GM21526 (cell line): ENCODE measurements around the gene PRRX1.
A peak's percentile ranks its signal among the peaks of the same experiment; 100 is the strongest.

Experiments used
- ATAC-seq: cut with Tn5 transposase; IDR thresholded peaks from one replicate; pipeline ENCODE4 v1.9.1; 2021; ENCODE audit warnings: moderate library complexity; ENCODE audit not compliant: unreplicated experiment, low FRiP score

Gene PRRX1

GRCh38 chr1:170663404-170664092, 383 bp upstream of the PRRX1 start:
- ATAC-seq = no peak

- ATAC-seq = no peak
Observed at GRCh38 chr1:170664828-170665612, 1.1 kb downstream of the PRRX1 start.

- ATAC-seq = no peak
Observed at GRCh38 chr1:170665629-170666028, 1.7 kb downstream of the PRRX1 start.

GRCh38 chr1:170666541-170667254, 2.8 kb downstream of the PRRX1 start:
- ATAC-seq = no peak

- no peak for ATAC-seq
Observed at GRCh38 chr1:170668209-170669106, 4.5 kb downstream of the PRRX1 start.

- ATAC-seq = no peak
Observed at GRCh38 chr1:170669107-170669445, 5.1 kb downstream of the PRRX1 start.

- no peak for ATAC-seq
Observed at GRCh38 chr1:170669586-170670530, 5.9 kb downstream of the PRRX1 start.

GRCh38 chr1:170670802-170671628, 7.1 kb downstream of the PRRX1 start:
- peak; percentile 60 for ATAC-seq

- no peak for ATAC-seq
Observed at GRCh38 chr1:170671629-170671963, 7.7 kb downstream of the PRRX1 start.

GRCh38 chr1:170672316-170672715, 8.4 kb downstream of the PRRX1 start:
- ATAC-seq = no peak

- ATAC-seq = no peak
Observed at GRCh38 chr1:170674239-170674638, 10.3 kb downstream of the PRRX1 start.

GRCh38 chr1:170674986-170675385, 11.1 kb downstream of the PRRX1 start:
- no peak for ATAC-seq

GRCh38 chr1:170675865-170676264, 11.9 kb downstream of the PRRX1 start:
- ATAC-seq = no peak

- ATAC-seq = no peak
Observed at GRCh38 chr1:170676628-170677027, 12.7 kb downstream of the PRRX1 start.

GRCh38 chr1:170678027-170678600, 14.2 kb downstream of the PRRX1 start:
- ATAC-seq = no peak

GRCh38 chr1:170680428-170680827, 16.5 kb downstream of the PRRX1 start:
- ATAC-seq = no peak

- ATAC-seq = no peak
Observed at GRCh38 chr1:170682169-170682568, 18.2 kb downstream of the PRRX1 start.

GRCh38 chr1:170682809-170683208, 18.9 kb downstream of the PRRX1 start:
- no peak for ATAC-seq
